Colonic mucosa (tissue), 4 donors: Measurements from ENCODE around the gene SCAF4. TPM values are rescaled to one million over a fixed set of nuclear protein-coding genes. Genes with fewer than 3 reads are reported as not detected.

ENCODE experiments used
- DNase-seq: peaks from one replicate; pipeline ENCODE4 v3.0.0-alpha.2; 2020
- H3K27ac ChIP-seq: fragments of 200-600 bp; one replicate; pipeline ENCODE4 v1.8.0; 2021
- H3K27me3 ChIP-seq: fragments of 200-600 bp; one replicate; pipeline ENCODE4 v1.8.0; 2021
- H3K36me3 ChIP-seq: fragments of 200-600 bp; one replicate; pipeline ENCODE4 v1.8.0; 2021
- H3K4me1 ChIP-seq: fragments of 200-600 bp; one replicate; pipeline ENCODE4 v1.8.0; 2021; ENCODE audit warnings: mild to moderate bottlenecking
- H3K4me3 ChIP-seq: fragments of 200-600 bp; one replicate; pipeline ENCODE4 v1.8.0; 2021
- H3K9ac ChIP-seq, 2 donors: one replicate each; pipeline ENCODE4 v1.7.0; 2013; ENCODE audit warnings: control low read depth in 2 of 2, low read depth in 2 of 2, low read length in 2 of 2
- H3K9me3 ChIP-seq: fragments of 200-600 bp; one replicate; pipeline ENCODE4 v1.8.0; 2021
- intact Hi-C: fragments of 100-400 bp; cut with DNase I; formaldehyde crosslinking; loops from one replicate; pipeline ENCODE4 v1.14.1; 2022
- total RNA-seq, 2 donors: library from RNA; stranded (reverse); fragmentation: NEBNext Ultra II Directional in 1 of 2; extraction: Animal tissue kit (Norgen Biotek cat#: 25700) in 1 of 2; gene quantifications; one replicate each; pipeline ENCODE4 v1.2.1, GENCODE V29; 2021
- TF ChIP-seq, protein P1 (sequence below): fragments of 200-600 bp; IDR thresholded peaks from one replicate; pipeline ENCODE4 v1.8.0; 2022; ENCODE audit warnings: antibody characterized with exemption, mild to moderate bottlenecking
- donor health status: healthy.
- donor health status: DM: no; HTN: no; CAD: no.
- donor health status: DM: no; HTN: no; CAD: no.

The SCAF4 gene
- total RNA-seq, 2 donors from 2014 or later, result 35.1 to 35.9 TPM

DNA sequence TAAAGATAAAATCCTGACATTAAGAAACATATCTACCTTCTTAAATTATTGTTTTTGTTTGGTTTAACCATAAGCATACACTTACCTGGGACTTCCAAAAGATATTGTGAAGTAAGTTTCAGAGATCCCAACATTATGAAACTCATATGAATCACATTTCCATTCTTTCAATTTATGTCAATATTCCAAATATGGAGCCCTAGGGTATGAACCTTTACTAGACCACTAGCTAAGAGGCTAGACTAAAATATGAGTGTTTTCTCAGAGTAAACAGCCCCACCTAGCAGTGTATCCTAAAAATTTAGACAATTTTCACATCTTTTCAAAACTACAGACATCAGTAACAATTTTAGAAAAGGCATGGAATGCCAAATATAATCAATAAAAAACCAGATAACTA is 24.4 kb downstream of the SCAF4 start:
- H3K4me1 ChIP-seq, result no peaks in the 10 kb centered on the region
- no peaks in the 10 kb centered on the region for H3K27me3 ChIP-seq
- intact Hi-C loops, result no loop called here
- no peak overlapping the region for H3K9ac ChIP-seq
- no peaks in the 10 kb centered on the region for H3K9me3 ChIP-seq
- H3K4me3 ChIP-seq, result no peak overlapping the region
- TF ChIP-seq, protein P1, sequence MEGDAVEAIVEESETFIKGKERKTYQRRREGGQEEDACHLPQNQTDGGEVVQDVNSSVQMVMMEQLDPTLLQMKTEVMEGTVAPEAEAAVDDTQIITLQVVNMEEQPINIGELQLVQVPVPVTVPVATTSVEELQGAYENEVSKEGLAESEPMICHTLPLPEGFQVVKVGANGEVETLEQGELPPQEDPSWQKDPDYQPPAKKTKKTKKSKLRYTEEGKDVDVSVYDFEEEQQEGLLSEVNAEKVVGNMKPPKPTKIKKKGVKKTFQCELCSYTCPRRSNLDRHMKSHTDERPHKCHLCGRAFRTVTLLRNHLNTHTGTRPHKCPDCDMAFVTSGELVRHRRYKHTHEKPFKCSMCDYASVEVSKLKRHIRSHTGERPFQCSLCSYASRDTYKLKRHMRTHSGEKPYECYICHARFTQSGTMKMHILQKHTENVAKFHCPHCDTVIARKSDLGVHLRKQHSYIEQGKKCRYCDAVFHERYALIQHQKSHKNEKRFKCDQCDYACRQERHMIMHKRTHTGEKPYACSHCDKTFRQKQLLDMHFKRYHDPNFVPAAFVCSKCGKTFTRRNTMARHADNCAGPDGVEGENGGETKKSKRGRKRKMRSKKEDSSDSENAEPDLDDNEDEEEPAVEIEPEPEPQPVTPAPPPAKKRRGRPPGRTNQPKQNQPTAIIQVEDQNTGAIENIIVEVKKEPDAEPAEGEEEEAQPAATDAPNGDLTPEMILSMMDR, result no peak
- H3K27ac ChIP-seq, result no peak overlapping the region
- no peak for DNase-seq
- no peaks in the 10 kb centered on the region for H3K36me3 ChIP-seq

DNA sequence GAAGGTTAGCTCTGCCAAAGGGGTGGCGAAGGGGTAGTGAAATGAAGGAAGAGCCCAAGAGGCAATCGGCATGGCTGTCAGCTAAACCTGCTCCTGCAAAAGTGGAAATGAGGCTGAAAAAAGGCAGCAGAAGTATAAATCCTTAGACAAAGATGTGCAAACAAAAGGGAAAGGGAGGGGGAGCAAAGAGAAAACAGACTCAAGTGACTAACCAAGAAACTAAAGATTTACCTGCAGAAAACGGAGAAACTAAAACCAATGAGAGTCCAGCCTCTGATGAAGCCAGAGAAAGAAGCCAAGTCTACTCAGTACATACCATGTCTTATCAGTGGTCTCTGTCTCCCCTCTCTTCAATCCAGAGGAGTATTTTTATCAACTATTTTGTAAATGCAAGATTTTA is 25.4 kb downstream of the SCAF4 start:
- H3K27ac ChIP-seq, result no peak overlapping the region
- no peak overlapping the region for H3K9ac ChIP-seq
- H3K4me3 ChIP-seq, result no peak overlapping the region
- no peaks in the 10 kb centered on the region for H3K36me3 ChIP-seq
- TF ChIP-seq, protein P1, result no peak
- no peaks in the 10 kb centered on the region for H3K27me3 ChIP-seq
- DNase-seq, result no peak
- no peaks in the 10 kb centered on the region for H3K9me3 ChIP-seq
- H3K4me1 ChIP-seq, result no peaks in the 10 kb centered on the region
- intact Hi-C loops, result no loop called here

DNA sequence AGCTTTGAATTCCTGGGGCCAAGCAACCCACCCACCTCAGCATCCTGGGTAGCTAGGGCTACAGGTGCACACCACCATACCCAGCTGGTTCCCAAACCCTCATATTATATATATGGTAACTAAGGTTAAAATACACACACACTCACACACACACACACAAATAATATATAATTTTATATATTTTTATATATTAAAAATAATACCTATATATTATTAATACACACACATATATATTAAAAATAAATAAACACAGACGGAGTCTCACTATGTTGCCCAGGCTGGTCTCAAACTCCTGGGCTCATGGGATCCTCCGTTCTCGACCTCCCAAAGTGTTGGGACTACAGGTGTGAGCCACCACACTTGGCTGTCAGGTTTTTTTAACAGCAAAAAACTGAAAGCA is 31.9 kb downstream of the SCAF4 start:
- TF ChIP-seq, protein P1, result no peak
- H3K4me1 ChIP-seq, result no peaks in the 10 kb centered on the region
- H3K9me3 ChIP-seq, result no peaks in the 10 kb centered on the region
- no peak overlapping the region for H3K4me3 ChIP-seq
- no peak overlapping the region for H3K9ac ChIP-seq
- H3K27me3 ChIP-seq, result no peaks in the 10 kb centered on the region
- no peak for DNase-seq
- H3K27ac ChIP-seq, result no peak overlapping the region
- intact Hi-C loops, result no loop called here
- peaks cover 6% of the 10 kb centered on the region for H3K36me3 ChIP-seq

DNA sequence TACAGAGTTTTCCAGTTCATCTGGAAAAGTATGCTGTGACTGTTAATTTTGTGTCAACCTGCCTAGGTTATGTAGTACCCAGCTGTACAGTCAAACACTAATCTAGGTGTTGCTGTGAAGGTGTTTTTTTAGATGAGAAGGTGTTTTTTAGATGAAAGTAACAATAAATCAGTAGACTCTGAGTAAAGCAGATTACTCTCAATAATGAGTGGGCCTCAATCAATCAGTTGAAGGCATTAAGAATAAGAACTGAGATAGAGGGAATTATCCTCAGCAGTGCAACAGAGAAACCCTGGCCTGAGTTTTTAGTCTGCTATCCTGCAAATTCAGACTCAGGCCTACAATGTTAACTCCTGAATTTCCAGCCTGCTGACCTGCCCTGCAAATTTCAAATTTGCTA is 33.5 kb downstream of the SCAF4 start:
- H3K27me3 ChIP-seq, result no peaks in the 10 kb centered on the region
- H3K27ac ChIP-seq, result no peak overlapping the region
- H3K4me1 ChIP-seq, result no peaks in the 10 kb centered on the region
- no peak overlapping the region for H3K9ac ChIP-seq
- no peak overlapping the region for H3K4me3 ChIP-seq
- intact Hi-C loops, result no loop called here
- TF ChIP-seq, protein P1, result no peak
- DNase-seq, result no peak
- H3K36me3 ChIP-seq, result peaks cover 6% of the 10 kb centered on the region
- H3K9me3 ChIP-seq, result no peaks in the 10 kb centered on the region

DNA sequence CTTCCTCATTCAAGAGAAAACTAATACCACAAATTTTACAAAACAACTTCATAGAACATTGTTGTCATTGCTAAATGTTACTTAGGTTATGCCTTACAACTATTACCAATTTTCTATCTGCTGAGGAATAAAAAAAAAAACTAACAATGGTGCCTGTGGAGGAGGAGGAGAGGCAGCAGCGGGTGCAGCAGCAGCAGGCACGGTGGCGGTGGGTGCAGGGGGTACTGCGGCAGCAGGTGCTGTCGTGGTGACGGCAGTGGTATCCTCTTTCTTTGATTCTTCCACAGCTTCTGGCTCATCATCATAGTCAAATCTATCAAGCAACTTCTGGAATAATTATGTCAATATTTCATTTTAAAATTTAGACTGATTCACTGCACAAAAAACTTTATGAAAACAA is 35.5 kb downstream of the SCAF4 start:
- Histone ChIP-seq H3K36me3 (peaks cover 15% of the 10 kb centered on the region), H3K27me3 (no peaks in the 10 kb centered on the region), H3K4me1 (no peaks in the 10 kb centered on the region), H3K9me3 (no peaks in the 10 kb centered on the region), H3K9ac (no peak overlapping the region), H3K27ac (no peak overlapping the region), H3K4me3 (no peak overlapping the region)
- intact Hi-C loops, result no loop called here
- DNase-seq, result no peak
- TF ChIP-seq, protein P1, result no peak

DNA sequence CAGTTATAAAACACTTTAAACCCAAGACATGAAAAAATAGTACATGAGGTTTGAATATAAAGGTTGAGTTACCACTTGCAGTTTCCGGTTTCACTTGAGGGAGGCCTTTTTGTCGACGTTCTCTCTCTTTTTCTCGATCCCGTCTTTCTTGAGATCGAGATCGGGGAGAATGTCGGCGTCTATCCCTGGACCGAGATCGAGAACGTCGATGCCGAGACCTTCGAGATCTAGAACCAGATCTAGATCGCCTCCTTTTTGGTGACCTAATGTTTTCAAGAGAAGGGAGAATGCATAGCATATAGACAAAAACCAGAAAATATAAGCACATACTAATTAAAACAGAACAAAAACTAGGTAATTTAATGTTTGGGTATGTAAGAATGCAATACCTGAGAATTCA is 38.7 kb downstream of the SCAF4 start:
- intact Hi-C loops, result no loop called here
- no peak for DNase-seq
- no peaks in the 10 kb centered on the region for H3K4me1 ChIP-seq
- no peak overlapping the region for H3K9ac ChIP-seq
- H3K4me3 ChIP-seq, result no peak overlapping the region
- H3K9me3 ChIP-seq, result no peaks in the 10 kb centered on the region
- H3K27me3 ChIP-seq, result no peaks in the 10 kb centered on the region
- H3K27ac ChIP-seq, result no peak overlapping the region
- H3K36me3 ChIP-seq, result peaks cover 15% of the 10 kb centered on the region
- TF ChIP-seq, protein P1, result no peak
